GM18867 (cell line): Measurements from ENCODE around the gene PKD1L1.
"Not testable (repeated sequence)": the region's sequence is repeated elsewhere in the genome, so short reads cannot be mapped to it uniquely, and the experiment has no call there.

Source experiments
- ATAC-seq: cut with Tn5 transposase; IDR thresholded peaks from one replicate; pipeline ENCODE4 v1.9.1; 2021; ENCODE audit warnings: mild to moderate bottlenecking, moderate library complexity; ENCODE audit not compliant: unreplicated experiment

Gene PKD1L1

GRCh38 chr7:47801423-47801822 lies 146.8 kb downstream of the PKD1L1 start:
- no peak for ATAC-seq

GRCh38 chr7:47799524-47799923 lies 148.7 kb downstream of the PKD1L1 start:
- no peak for ATAC-seq

- ATAC-seq = no peak
These were observed 151.9 kb downstream of the PKD1L1 start for GRCh38 chr7:47796347-47796746.

- ATAC-seq = no peak
These were observed 152.6 kb downstream of the PKD1L1 start for GRCh38 chr7:47795631-47796030.

- ATAC-seq = not testable (repeated sequence)
These were observed 153.1 kb downstream of the PKD1L1 start for GRCh38 chr7:47795126-47795525.

GRCh38 chr7:47794016-47794415 lies 154.2 kb downstream of the PKD1L1 start:
- no peak for ATAC-seq

GRCh38 chr7:47793186-47793585 lies 155.1 kb downstream of the PKD1L1 start:
- ATAC-seq = not testable (repeated sequence)

GRCh38 chr7:47792521-47793121 lies 155.6 kb downstream of the PKD1L1 start:
- ATAC-seq = no peak

- ATAC-seq = no peak
These were observed 156.6 kb downstream of the PKD1L1 start for GRCh38 chr7:47791682-47792081.

- no peak for ATAC-seq
These were observed 160.2 kb downstream of the PKD1L1 start for GRCh38 chr7:47788083-47788482.

GRCh38 chr7:47787249-47788069 lies 160.8 kb downstream of the PKD1L1 start:
- no peak for ATAC-seq

- no peak for ATAC-seq
These were observed 161.6 kb downstream of the PKD1L1 start for GRCh38 chr7:47786557-47787248.

GRCh38 chr7:47785923-47786556 lies 162.2 kb downstream of the PKD1L1 start:
- ATAC-seq = no peak

GRCh38 chr7:47783456-47784223 lies 164.6 kb downstream of the PKD1L1 start:
- no peak for ATAC-seq

- ATAC-seq = no peak
These were observed 165.5 kb downstream of the PKD1L1 start for GRCh38 chr7:47782792-47783191.

- no peak for ATAC-seq
These were observed 166.2 kb downstream of the PKD1L1 start for GRCh38 chr7:47782022-47782421.

GRCh38 chr7:47780555-47780954 lies 167.7 kb downstream of the PKD1L1 start:
- no peak for ATAC-seq

GRCh38 chr7:47779341-47779771 lies 168.9 kb downstream of the PKD1L1 start:
- ATAC-seq = no peak

GRCh38 chr7:47778153-47778661 lies 170.1 kb downstream of the PKD1L1 start:
- ATAC-seq = no peak

GRCh38 chr7:47777531-47778152 lies 170.6 kb downstream of the PKD1L1 start:
- ATAC-seq = no peak
